GM18858 (cell line): ENCODE measurements around the gene RNU1-4.
A peak's percentile ranks its signal among the peaks of the same experiment; 100 is the strongest.
"Not testable (repeated sequence)": the region's sequence is repeated elsewhere in the genome, so short reads cannot be mapped to it uniquely, and the experiment has no call there.

Experiments
- ATAC-seq: cut with Tn5 transposase; IDR thresholded peaks from one replicate; pipeline ENCODE4 v1.9.1; 2021; ENCODE audit not compliant: unreplicated experiment

Gene RNU1-4

GRCh38 chr1:16740047-16740964 lies at the start of gene RNU1-4:
Gene RNU1-4 (plus strand): TSS chr1:16740516.
- peak; percentile 84 for ATAC-seq

GRCh38 chr1:16690971-16691682 lies 49.2 kb upstream of the RNU1-4 start:
- ATAC-seq = not testable (repeated sequence)

GRCh38 chr1:16692283-16692682 lies 48.0 kb upstream of the RNU1-4 start:
- not testable (repeated sequence) for ATAC-seq

GRCh38 chr1:16692717-16693448 lies 47.4 kb upstream of the RNU1-4 start:
- not testable (repeated sequence) for ATAC-seq

- ATAC-seq = not testable (repeated sequence)
These were observed 46.6 kb upstream of the RNU1-4 start for GRCh38 chr1:16693449-16694307.

- not testable (repeated sequence) for ATAC-seq
These were observed 46.0 kb upstream of the RNU1-4 start for GRCh38 chr1:16694308-16694702.

- ATAC-seq = not testable (repeated sequence)
These were observed 43.7 kb upstream of the RNU1-4 start for GRCh38 chr1:16696507-16697150.

GRCh38 chr1:16697152-16697551 lies 43.2 kb upstream of the RNU1-4 start:
- not testable (repeated sequence) for ATAC-seq

- ATAC-seq = not testable (repeated sequence)
These were observed 40.9 kb upstream of the RNU1-4 start for GRCh38 chr1:16699440-16699839.

- not testable (repeated sequence) for ATAC-seq
These were observed 40.0 kb upstream of the RNU1-4 start for GRCh38 chr1:16700138-16700895.

- ATAC-seq = not testable (repeated sequence)
These were observed 39.1 kb upstream of the RNU1-4 start for GRCh38 chr1:16701189-16701588.

GRCh38 chr1:16702280-16702679 lies 38.0 kb upstream of the RNU1-4 start:
- ATAC-seq = not testable (repeated sequence)

GRCh38 chr1:16703141-16703540 lies 37.2 kb upstream of the RNU1-4 start:
- ATAC-seq = not testable (repeated sequence)

- ATAC-seq = not testable (repeated sequence)
These were observed 36.7 kb upstream of the RNU1-4 start for GRCh38 chr1:16703602-16704001.

- ATAC-seq = not testable (repeated sequence)
These were observed 36.2 kb upstream of the RNU1-4 start for GRCh38 chr1:16704076-16704475.

- not testable (repeated sequence) for ATAC-seq
These were observed 35.7 kb upstream of the RNU1-4 start for GRCh38 chr1:16704502-16705100.

GRCh38 chr1:16706302-16706701 lies 34.0 kb upstream of the RNU1-4 start:
- not testable (repeated sequence) for ATAC-seq
